Tibial artery (tissue), 4 donors: ENCODE data around the gene PGM5.

Source experiments
- DNase-seq, 2 donors: peaks; one replicate each; pipeline ENCODE4 v3.0.0-alpha.2; 2019
- H3K27ac ChIP-seq, 2 donors: fragments of 200-600 bp; sonication (generic) in 1 of 2; 1 replicate in 1 of 2; 2 replicates in 1 of 2; pipeline ENCODE4 v1.5.1; 2018 to 2019; ENCODE audit warnings: mild to moderate bottlenecking in 1 of 2
- H3K27me3 ChIP-seq, 2 donors: fragments of 200-600 bp; sonication (generic) in 1 of 2; one replicate each; pipeline versions ENCODE4 v1.5.1 to v1.6.0; 2016 to 2019
- H3K36me3 ChIP-seq, 3 donors: fragments of 200-600 bp; sonication (generic) in 2 of 3; one replicate each; pipeline ENCODE4 v1.5.1; 2016 to 2019; ENCODE audit warnings: mild to moderate bottlenecking in 2 of 3
- H3K4me1 ChIP-seq, 4 donors: fragments of 200-600 bp; sonication (generic) in 2 of 4; 1 replicate in 3 of 4; 2 replicates in 1 of 4; pipeline ENCODE4 v1.5.1; 2016 to 2019
- H3K4me3 ChIP-seq, 2 donors: fragments of 200-600 bp; sonication (generic) in 1 of 2; 1 replicate in 1 of 2; 2 replicates in 1 of 2; pipeline ENCODE4 v1.5.1; 2018 to 2019; ENCODE audit warnings: mild to moderate bottlenecking in 2 of 2
- H3K9me3 ChIP-seq, 3 donors: fragments of 200-600 bp; sonication (generic) in 1 of 3; one replicate each; pipeline ENCODE4 v1.5.1; 2016 to 2019
- CTCF ChIP-seq, 2 experiments: fragments of 200-600 bp in 1 of 2; fragments of 450-650 bp in 1 of 2; IDR thresholded peaks; one replicate each; pipeline ENCODE4 v1.5.1; 2017 to 2019; ENCODE audit warnings: antibody characterized with exemption in 2 of 2, mild to moderate bottlenecking in 1 of 2, moderate library complexity in 1 of 2
- intact Hi-C: fragments of 100-400 bp; cut with DNase I; formaldehyde crosslinking; loops from one replicate; pipeline ENCODE4 v1.15.0; 2023; ENCODE audit warnings: low total_unique reads

PGM5 gene

DNA sequence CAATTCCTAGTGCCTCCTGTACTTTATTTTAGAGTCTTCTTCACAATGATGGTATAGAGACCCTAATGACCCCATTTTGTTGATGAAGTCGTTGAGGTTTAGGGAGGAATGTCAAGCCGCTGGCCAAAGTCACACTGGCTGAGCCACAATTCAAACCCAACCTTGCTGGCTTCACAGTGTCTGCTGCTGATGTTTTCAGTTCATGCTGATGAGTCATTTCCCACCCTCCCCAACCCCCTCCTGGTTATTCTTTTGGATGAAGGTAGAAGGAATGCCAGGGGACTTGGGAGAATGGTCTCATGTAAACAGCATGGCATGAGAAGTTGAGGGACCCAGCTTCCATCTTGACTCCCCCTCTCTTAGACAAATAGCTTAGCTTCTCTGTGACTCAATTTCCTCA, 115.7 kb downstream of the PGM5 start:
- H3K9me3 ChIP-seq: no peaks in the 10 kb centered on the region
- no peak for DNase-seq
- H3K27me3 ChIP-seq: no peaks in the 10 kb centered on the region
- H3K4me1 ChIP-seq: peaks cover 0 to 47% (median 11%) of the 10 kb centered on the region in 4 donors
- H3K36me3 ChIP-seq: no peaks in the 10 kb centered on the region
- no peak for TF ChIP-seq CTCF (IDR thresholded peaks at IDR 0.05)
- intact Hi-C loops: no loop called here
- H3K4me3 ChIP-seq: no peak overlapping the region
- H3K27ac ChIP-seq: no peak overlapping the region

GRCh38 chr9:68473790-68474189, 117.4 kb downstream of the PGM5 start:
- H3K27ac ChIP-seq: no peak overlapping the region
- no peak for TF ChIP-seq CTCF (IDR thresholded peaks at IDR 0.05)
- DNase-seq: peak in 1 of 2 donors; percentile 24
- H3K9me3 ChIP-seq: no peaks in the 10 kb centered on the region
- no peaks in the 10 kb centered on the region for H3K27me3 ChIP-seq
- H3K4me1 ChIP-seq: peaks cover 0 to 58% (median 9%) of the 10 kb centered on the region in 4 donors
- H3K36me3 ChIP-seq: no peaks in the 10 kb centered on the region
- no peak overlapping the region for H3K4me3 ChIP-seq
- intact Hi-C loops: no loop called here

DNA sequence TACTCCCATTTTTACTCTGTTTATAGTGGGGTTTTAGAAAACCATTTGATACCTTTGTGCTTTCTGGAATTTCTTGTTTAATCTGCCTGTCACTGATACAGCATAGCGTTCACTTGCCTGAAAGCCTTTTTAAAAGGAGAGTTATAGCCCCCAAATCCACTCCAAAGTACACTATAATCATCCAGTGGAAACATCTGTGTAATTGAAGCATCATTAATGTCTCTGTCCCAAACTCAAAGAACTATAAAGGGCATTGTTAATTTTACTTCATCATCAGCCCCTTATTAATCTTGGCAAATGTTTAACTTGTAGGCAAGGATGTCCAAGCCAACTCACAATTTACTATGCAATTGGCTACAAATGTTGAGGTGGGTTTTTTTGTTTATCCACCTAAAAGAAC, 120.0 kb downstream of the PGM5 start:
- no peak overlapping the region for H3K27ac ChIP-seq
- intact Hi-C loops: no loop called here

GRCh38 chr9:68476847-68477246, 120.4 kb downstream of the PGM5 start:
- no peaks in the 10 kb centered on the region for H3K27me3 ChIP-seq
- peaks cover 0 to 56% (median 11%) of the 10 kb centered on the region in 4 donors for H3K4me1 ChIP-seq
- no peak overlapping the region for H3K27ac ChIP-seq
- no peaks in the 10 kb centered on the region for H3K9me3 ChIP-seq
- H3K36me3 ChIP-seq: peaks cover 5 to 7% (median 6%) of the 10 kb centered on the region in 3 donors
- intact Hi-C loops: no loop called here
- TF ChIP-seq CTCF (IDR thresholded peaks at IDR 0.05): no peak
- H3K4me3 ChIP-seq: no peak overlapping the region
- DNase-seq: no peak

More for the DNA sequence above, 120.0 kb downstream of the PGM5 start:
- DNase-seq: no peak
- peaks cover 0 to 57% (median 11%) of the 10 kb centered on the region in 4 donors for H3K4me1 ChIP-seq
- H3K9me3 ChIP-seq: no peaks in the 10 kb centered on the region
- peaks cover 5 to 7% (median 6%) of the 10 kb centered on the region in 3 donors for H3K36me3 ChIP-seq
- H3K4me3 ChIP-seq: no peak overlapping the region
- no peaks in the 10 kb centered on the region for H3K27me3 ChIP-seq
- no peak for TF ChIP-seq CTCF (IDR thresholded peaks at IDR 0.05)

DNA sequence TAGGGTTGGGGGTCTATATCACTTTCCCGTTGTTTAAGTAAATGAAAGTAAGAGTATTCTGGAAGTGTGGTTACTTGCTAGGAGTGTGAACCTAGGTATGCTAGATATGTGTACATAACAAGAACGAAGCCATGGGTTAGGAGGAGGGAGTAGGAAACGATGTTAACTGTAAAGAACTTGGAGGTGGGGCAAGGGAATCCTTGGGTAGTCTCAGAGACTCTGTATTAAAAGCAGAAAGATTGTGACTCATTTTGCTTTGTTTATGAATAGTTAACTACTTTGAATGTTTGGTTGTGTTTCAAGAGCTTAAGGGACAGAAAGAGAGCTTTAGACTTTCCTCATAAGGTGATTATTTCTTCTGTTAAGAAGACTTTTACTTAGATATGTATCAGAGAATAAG, 124.4 kb downstream of the PGM5 start:
- peaks cover 0 to 43% (median 13%) of the 10 kb centered on the region in 4 donors for H3K4me1 ChIP-seq
- H3K27me3 ChIP-seq: no peaks in the 10 kb centered on the region
- TF ChIP-seq CTCF (IDR thresholded peaks at IDR 0.05): no peak
- no peak for DNase-seq
- H3K27ac ChIP-seq: peak overlapping the region in 1 of 2 donors; percentile 6
- no peak overlapping the region for H3K4me3 ChIP-seq
- intact Hi-C loops: no loop called here
- H3K36me3 ChIP-seq: peaks cover 13 to 30% (median 29%) of the 10 kb centered on the region in 3 donors
- no peaks in the 10 kb centered on the region for H3K9me3 ChIP-seq

DNA sequence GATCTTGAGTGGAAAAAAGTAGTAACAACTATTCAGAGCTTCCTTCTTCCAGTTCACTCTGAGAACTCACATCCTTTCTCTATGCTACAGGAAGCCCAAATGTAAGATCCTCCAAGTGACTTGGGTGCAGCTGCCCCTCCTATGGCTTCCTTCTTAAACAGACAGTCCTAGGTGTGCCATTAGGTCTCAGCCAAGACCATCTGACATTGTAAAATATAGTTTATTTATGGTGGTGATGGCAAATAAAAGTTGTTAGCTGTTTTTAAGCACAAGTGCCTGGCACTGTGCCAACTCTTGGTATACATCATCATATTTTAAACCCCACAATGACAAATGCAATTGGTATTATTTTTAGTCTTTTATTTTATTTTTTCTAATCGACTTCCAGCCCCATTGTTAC, 126.1 kb downstream of the PGM5 start:
- peak overlapping the region in 1 of 2 donors; percentile 24 for H3K27ac ChIP-seq
- peaks cover 0 to 30% (median 4%) of the 10 kb centered on the region in 4 donors for H3K4me1 ChIP-seq
- TF ChIP-seq CTCF (IDR thresholded peaks at IDR 0.05): no peak
- peaks cover 26 to 44% (median 42%) of the 10 kb centered on the region in 3 donors for H3K36me3 ChIP-seq
- intact Hi-C loops: no loop called here
- no peaks in the 10 kb centered on the region for H3K9me3 ChIP-seq
- no peak overlapping the region for H3K4me3 ChIP-seq
- no peak for DNase-seq
- H3K27me3 ChIP-seq: no peaks in the 10 kb centered on the region
